ENCODE data around the gene DHCR24. TPM values are rescaled to one million over a fixed set of nuclear protein-coding genes. Genes with fewer than 3 reads are reported as not detected.
A peak's percentile ranks its signal among the peaks of the same experiment; 100 is the strongest.

Gene DHCR24
- total and polyA plus RNA-seq, 2 of the 13 experiments (the other 11 are each of a cell fraction or from before 2014, with no cell fraction given) = 374 to 448 TPM

- TF ChIP-seq ATM (IDR thresholded peaks at IDR 0.05; ENCODE audit: borderline replicate concordance) = peak; percentile 88; the same call in 1 of the 2 replicates
- peak; percentile 66; the same call in 1 of the 2 replicates for TF ChIP-seq HDAC1 (CRISPR knock-in tag; IDR thresholded peaks at IDR 0.05)
- peak; percentile 90; the same call in 1 of the 2 replicates for TF ChIP-seq GATA4 (IDR thresholded peaks at IDR 0.05; ENCODE audit: borderline replicate concordance, low read depth)
- TF ChIP-seq MEIS1 (CRISPR knock-in tag; IDR thresholded peaks at IDR 0.05; ENCODE audit: borderline replicate concordance) = no peak
- peak; percentile 48; the same call in 1 of the 2 replicates for TF ChIP-seq ATF6 (CRISPR knock-in tag; conservative IDR thresholded peaks at IDR 0.05)
- 0 out of 2 replicates have a peak, but pooled peaks have one; percentile 44 for TF ChIP-seq ZNF784 (CRISPR knock-in tag; IDR thresholded peaks at IDR 0.05; ENCODE audit: borderline replicate concordance)
- TF ChIP-seq THAP8 (CRISPR knock-in tag; IDR thresholded peaks at IDR 0.05; ENCODE audit: borderline replicate concordance) = no peak
- TF ChIP-seq ETV6 (CRISPR knock-in tag; conservative IDR thresholded peaks at IDR 0.05) = no peak
- no peak; the same call in 1 of the 2 replicates for TF ChIP-seq ZNF460 (CRISPR knock-in tag; IDR thresholded peaks at IDR 0.05; ENCODE audit: borderline replicate concordance)
- peak; percentile 98 for TF ChIP-seq FOXJ3 (CRISPR knock-in tag; IDR thresholded peaks at IDR 0.05; ENCODE audit: borderline replicate concordance)
- TF ChIP-seq MIXL1 (CRISPR knock-in tag; IDR thresholded peaks at IDR 0.05) = peak; percentile 87; the same call in 1 of the 2 replicates
- TF ChIP-seq MLXIP (CRISPR knock-in tag; IDR thresholded peaks at IDR 0.05; ENCODE audit: borderline replicate concordance) = peak; percentile 63; the same call in 1 of the 2 replicates
- 0 out of 2 replicates have a peak, but pooled peaks have one; percentile 35 for TF ChIP-seq ATF5 (CRISPR knock-in tag; IDR thresholded peaks at IDR 0.05; ENCODE audit: low read depth)
- peak; percentile 87 for TF ChIP-seq SIX1 (CRISPR knock-in tag; IDR thresholded peaks at IDR 0.05; ENCODE audit: borderline replicate concordance)
- peak; percentile 89 for TF ChIP-seq ZNF264 (CRISPR knock-in tag; IDR thresholded peaks at IDR 0.05)
- no peak for TF ChIP-seq ZNF143 (CRISPR knock-in tag; IDR thresholded peaks at IDR 0.05)
- TF ChIP-seq HNF4G (IDR thresholded peaks at IDR 0.05; ENCODE audit: borderline replicate concordance, low read depth, low read length) = peak; percentile 78
- no peak for TF ChIP-seq HNF4G (CRISPR knock-in tag; IDR thresholded peaks at IDR 0.05; ENCODE audit: borderline replicate concordance, low read depth)
- TF ChIP-seq ZNF543 (CRISPR knock-in tag; IDR thresholded peaks at IDR 0.05) = no peak
- TF ChIP-seq ZBTB43 (CRISPR knock-in tag; conservative IDR thresholded peaks at IDR 0.05) = peak; percentile 99
- no peak for TF ChIP-seq ZNF605 (CRISPR knock-in tag; IDR thresholded peaks at IDR 0.05)
Observed at GRCh38 chr1:54888080-54888733, 1.2 kb upstream of the DHCR24 start (continued).

Data from HepG2 (cell line).